Stimulated activated CD4-positive, alpha-beta T cell treated with anti-CD3 and anti-CD28 coated beads, Interleukin-2, amount 100 ng/mL, for 24 hours (primary cell): ENCODE measurements around the gene ARHGEF4.
A peak's percentile ranks its signal among the peaks of the same experiment; 100 is the strongest.

Experiments used
- DNase-seq, 2 donors: peaks; one replicate each; pipeline ENCODE4 v3.0.0-alpha.2; 2020

Gene ARHGEF4

DNA sequence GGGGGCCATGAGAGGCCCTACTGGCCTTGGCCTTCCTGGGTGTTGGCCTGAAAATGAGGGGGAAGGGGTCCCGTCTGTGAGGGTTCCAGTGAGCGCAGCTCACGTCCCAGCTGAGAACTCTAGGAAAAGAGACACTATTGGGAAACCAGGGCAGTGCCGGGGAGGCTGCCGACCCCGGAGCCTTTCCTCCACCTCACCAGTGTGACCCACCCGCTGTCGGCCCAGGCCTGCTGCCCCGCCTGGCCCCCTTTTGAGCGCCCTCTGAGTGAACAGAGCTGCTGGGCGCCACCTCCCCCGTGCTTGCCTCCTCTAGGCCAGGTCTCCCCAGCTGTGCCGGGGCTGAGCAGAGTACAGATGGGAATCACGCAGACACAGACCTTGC lies 17.5 kb upstream of the ARHGEF4 start:
- no peak for DNase-seq

DNA sequence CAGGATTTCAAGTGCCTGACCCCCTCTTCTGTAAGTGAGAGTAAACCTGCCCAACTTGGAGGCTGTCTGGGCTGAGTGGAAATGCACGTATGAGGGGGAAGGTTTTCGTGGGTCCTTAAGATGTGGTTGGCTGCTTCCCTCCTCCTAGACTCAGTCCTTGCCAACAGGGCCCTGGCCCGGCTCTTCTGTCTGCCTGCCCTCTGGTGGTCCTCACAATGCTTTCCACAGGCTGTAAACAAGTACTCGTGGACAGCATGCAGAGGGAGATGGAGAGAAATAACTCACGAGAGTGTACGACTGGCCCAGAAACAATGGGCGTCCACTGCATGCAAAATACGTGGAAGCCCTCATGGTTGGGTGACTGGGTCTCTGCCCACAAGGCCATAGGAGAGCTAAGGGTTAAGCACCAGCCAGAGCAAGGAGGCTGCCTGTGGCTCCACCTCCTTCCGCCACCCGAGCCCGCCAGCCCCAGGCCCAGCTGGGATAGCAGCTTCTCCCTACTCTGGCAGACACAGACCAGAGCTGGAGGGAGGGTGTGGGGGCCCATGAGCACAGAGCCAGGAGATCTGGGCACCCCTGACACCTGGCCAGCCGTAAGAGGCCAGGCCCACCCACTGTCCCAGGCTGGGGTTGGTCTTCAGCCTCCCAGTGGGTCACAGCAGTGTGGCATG lies 17.0 kb upstream of the ARHGEF4 start:
- no peak for DNase-seq

DNA sequence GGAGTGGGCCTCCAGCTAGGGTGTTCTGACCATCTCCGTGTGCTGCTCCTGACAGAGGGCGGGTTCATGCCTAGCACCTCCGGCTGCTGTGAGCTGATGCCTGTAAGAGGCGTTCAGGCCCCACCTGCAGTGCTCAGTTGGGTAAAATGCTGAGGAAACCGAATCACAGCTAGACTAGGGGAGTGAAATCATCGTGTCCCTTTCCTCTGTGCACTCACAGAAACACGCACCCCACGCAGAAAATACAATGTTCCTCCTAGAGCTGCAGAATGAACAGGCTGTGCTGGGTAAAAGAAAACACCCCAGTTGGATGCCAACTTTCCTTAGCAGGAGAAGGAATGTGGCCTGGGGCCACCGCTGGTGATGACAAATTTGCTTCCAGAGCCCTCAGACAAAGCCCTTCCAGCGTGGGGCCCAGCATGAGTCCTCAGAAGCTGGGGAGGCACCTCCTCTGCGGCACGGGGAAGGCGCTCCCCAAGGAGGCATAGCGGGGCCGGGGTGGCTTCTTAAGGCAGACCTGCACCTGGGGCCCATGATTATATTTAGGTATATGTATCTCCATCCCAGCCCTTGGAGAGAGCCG lies 16.3 kb upstream of the ARHGEF4 start:
- DNase-seq: no peak

DNA sequence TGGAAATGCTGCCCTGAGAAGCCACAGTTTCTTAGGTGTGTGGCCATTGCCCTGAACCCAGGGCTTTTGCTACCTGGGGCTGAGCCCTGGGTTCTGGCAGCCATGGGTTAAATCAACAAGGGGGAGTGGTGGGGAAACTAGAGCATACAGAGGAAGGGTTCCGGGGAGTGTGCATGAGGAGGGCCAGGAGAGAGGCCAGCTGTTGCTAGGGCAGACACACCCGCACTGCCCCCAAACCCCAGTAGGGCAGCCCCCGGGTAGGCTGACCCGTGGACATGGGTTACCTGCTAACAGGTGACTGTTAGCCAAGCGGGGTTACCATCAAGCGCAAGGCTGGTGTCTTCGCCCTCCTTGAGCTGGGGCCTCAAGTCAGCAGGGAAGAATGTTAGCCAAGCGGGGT lies 14.8 kb upstream of the ARHGEF4 start:
- DNase-seq: no peak

DNA sequence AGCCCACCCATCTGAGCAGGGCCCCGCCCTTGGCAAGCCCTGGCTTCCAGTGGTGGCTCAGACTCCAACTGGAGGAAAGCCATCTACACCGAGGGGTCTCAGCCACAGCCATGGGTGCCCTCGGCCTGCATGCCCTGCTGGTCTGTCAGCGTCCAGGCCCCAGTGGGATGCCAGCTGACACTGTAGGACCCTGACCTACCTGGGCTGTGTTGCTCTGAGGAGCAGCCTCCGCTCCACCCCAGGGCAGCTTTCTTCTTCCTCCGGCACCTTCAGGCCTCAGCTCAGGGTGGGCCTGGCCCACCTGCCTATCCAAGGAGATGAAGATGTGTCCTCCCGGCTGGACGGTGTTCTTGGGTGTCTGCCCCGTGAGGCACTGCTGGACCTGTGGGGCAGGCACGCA lies 13.9 kb upstream of the ARHGEF4 start:
- DNase-seq: no peak

DNA sequence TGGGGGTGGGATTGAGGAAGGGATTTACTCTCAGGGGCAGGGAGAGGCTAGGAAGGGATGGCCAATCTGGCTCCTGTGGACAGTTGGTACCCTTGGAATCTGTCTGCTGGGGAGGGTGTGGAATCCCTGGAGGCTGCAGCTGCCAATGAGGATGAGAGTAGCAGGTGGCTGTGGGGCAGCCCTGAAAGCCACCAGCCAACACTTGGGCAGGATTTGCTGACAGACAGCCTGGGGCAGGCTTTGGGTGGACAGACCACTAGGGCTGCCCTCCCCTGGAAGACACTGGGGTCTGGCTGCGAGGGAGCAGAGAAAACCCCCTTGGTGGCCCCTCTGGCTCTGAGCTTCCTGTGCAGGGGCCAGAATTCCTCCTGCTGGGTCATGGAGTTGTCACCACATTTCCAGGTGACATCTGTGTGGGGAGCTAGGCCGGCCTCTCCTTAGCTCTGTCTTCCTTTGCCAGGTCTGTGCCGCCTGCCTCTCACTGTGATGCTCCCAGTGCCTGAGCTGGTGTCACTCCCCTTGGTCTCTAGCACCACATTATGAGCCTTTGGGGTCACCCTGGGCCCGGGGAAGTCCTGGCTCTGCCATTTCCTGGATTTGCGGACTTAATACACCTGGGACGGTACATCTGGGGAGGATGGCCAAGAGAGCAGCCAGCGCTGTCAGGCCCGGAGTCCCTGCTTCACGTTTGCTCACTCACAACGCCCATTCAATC lies 13.4 kb upstream of the ARHGEF4 start:
- DNase-seq: no peak

DNA sequence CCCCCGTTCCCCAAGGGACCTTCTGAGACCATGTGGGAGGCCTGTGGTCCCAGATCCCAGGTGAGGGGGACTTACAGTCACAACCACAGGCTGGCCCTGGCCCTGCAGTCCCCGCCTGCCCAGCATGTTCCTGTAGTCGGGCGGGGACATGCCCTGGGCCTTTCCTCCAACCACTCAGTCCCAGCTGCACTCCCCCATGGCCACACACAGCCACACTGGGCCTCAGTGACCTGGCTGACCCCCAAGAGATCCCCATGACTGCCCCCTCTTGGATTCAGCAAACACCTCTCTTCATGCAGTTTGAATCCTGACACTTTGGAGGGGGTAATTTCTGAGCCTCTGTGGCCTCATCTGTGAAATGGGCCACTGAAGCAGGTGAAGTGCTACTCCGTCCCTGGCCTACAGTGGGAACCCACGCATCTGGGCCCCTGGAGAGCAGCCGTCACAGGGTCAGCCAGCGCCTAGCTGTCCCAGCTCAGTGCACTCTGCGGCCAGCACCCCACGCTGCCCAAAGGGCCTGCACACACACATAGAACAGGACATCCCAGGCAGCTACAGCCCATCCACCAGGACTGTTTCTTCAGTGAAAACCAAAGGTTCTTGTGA lies 12.7 kb upstream of the ARHGEF4 start:
- peak in 1 of 2 donors; percentile 31 for DNase-seq

DNA sequence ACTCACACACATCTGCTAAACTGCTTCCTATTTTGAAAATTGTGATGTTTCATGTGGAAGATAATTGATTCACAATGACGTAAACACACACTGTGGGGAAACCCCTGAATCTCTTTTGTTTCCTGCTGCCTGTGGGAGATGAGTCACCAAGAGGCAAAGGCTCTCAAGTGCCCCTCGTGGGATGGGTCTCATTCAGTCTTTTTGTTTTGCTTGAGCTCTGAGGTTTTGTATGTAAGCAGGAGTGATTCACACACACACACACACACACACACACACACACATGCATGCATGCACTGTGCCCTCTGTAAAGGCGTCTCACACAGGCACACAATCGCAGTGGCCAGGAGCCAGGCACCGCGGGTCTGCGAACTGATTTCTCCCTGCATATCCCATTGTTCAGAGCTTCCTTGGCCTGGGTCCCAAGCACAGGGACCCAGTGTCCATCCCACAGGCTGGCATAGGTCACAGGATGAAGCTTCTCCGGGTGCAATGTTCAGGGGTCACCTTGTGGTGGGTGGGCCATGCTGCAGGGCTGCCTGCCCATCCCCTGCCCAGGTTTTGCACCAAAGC lies 12.1 kb upstream of the ARHGEF4 start:
- DNase-seq: peak; percentile 63 to 78

DNA sequence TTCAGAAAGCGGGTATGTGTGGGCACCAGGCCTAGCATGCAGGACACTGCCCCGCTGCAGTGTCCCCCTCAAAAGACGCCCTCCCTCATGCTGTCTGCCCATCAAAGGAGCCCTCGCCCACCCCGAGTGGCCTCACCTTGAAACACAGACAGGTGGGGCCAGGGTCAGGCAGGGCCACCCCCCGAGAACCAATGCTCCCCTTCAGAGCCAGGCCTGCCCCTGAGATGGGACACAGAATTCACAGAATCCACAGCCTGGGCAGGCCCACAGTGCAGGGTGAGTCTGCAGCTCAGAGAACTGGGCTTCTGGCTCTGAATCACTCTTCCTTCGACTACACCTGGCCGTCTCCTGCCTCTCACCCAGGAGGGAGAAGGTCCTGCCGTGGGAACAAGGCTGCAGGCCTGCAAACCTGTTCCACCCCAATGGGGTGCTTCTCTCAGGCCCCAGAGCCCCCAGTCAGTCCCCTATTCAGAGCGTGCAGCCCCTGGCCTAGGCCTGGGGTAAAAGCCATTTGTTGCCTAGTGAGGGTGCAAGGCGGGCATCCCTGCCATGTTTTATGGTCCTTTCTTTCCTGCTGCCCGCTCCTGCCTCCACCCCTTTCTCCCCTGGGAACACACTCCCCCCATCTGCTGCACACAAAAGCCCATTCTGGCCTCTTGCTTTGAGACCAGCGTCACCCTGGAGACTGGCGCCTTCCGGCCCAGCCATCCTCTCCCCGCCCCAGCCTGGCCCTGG lies 11.3 kb upstream of the ARHGEF4 start:
- no peak for DNase-seq

DNA sequence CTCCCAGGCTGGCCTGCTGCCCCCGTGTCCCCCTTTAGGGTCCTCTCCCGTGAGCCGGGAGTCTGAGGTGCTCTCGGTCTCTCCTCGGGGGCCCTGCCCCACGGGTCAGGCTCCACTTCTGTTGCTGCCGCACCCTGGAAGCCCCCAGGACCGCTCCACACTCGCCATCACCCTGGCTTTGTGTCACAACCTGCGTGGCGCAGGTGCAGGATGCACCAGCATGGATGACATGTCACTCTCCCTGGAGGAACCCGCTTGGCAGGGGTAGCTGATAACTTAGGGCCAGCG lies 10.8 kb upstream of the ARHGEF4 start:
- DNase-seq: no peak

DNA sequence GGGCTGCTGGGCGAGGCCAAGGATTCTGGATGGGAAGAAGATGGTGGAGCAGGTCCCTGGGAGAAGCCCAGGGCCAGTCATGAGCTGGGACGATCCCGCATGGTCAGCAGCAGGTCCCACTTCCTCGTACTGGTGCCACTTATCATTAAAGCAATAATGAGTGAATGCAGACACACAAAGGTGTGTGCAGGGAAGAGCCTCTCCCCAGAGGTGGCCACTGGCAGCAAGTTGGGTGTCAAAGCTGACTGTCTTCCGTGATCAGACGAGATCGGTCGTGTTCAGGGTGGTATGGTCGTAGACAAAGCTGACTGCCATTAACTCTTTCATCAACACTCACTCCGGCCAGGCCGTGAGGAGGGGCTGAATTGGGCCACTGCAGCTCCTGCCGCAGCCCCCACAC lies 10.3 kb upstream of the ARHGEF4 start:
- no peak for DNase-seq

DNA sequence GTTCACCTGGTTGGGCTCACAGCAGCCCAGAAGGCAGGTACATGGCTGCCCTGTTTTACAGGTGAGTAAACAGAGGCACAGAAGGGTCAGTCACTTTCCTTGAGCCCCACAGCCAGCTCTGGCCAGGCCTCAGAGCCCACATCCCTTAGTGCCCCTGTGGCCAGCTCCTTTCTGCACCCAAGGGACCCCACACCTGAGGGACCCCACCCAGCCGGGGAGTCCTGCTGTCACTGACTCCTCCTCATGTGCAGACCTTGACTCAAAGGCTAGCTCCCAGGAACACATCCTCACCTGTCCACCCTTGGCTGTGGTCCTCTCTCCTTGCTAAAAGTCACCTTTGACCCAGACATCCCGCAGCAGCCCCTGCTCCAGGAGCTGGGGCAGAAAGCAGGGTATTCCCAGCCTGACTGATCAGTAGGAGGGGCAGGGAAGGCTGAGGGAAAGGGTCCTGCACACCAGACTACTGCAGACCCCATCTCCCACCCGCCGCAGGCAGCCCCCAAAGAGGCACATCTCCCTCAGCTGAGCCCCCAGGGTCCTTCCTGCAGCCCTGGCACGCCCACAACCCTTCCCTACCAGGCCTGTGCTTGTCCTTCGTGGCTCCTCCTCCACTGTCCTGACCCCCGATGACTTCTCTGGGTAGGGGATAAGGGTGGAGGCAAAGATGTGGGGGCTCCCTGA lies 9.8 kb upstream of the ARHGEF4 start:
- DNase-seq: no peak

DNA sequence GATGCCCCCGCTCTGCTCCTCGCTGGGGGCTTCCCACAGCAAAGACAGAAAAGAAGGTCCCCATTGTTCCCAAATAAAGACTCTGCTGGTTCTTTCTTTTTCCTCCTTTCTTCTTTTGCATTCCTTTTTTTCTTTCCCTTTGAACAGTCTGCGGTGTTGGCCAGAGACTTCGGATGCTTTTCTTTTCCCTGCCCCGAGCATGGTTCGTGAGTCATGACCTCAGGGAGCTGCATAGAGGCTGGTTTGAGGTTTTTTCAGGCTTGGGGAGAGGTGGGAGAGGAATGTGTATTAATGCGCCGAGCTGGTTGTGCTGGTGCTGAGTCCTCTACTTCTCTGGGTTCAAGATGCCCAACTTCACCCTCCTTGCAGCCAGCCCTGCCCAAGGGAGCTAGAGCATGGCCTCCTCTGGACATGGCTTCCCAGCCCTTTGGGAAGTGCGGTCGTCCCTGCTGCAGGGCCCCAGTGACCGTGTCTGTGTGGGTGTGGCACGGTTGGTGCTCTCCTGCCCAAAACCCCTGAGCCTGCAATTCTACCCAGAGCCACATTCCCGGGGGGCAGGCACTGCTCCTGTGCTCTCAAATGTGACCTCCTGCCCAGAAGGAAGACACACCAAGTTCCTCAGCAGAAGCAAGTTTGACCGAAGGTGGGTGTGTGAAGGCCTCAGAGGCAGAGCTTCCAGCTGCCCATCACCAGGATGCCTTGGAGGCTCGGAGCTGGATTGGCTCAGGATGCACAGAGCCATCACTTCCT lies 9.0 kb upstream of the ARHGEF4 start:
- DNase-seq: no peak

DNA sequence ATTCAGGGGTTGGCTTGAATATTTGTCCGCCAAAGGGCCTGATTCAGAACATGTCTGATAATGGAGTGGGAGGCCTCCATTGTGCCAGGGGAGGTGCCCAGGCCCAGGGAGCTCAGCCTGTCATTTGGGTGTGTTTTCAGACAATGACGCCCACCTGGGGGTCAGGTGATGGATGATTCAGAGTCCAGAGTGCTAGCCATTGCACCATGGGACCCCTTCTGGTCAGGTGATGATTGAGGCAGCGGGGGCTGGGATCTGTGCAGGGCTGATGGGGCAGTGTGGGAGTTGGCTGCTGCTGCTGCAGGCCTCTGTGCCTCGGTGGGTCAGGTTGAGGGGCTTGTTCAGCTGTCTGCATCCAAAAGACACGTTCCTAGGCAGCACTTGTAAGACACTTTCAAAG lies 8.3 kb upstream of the ARHGEF4 start:
- DNase-seq: no peak

DNA sequence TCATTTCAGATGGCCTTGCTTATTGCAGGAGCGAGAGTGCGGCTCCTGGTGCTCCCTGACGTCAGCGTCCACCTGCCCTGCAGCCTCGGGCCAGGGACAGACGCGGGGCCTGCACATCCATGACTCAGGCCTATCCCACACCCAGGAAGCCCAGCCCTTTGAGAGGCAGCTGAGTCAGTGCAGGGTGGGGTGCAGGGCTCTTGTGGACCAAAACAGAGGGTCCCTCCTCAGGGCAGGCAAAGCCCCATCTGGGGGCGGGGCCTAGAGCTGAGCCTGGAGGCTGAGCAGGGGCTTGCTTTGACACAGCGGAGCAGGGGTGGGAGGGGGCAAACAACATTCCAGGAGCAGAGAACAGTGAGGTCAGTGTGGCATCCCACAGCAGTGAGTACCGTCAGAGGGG lies 7.7 kb upstream of the ARHGEF4 start:
- DNase-seq: no peak

DNA sequence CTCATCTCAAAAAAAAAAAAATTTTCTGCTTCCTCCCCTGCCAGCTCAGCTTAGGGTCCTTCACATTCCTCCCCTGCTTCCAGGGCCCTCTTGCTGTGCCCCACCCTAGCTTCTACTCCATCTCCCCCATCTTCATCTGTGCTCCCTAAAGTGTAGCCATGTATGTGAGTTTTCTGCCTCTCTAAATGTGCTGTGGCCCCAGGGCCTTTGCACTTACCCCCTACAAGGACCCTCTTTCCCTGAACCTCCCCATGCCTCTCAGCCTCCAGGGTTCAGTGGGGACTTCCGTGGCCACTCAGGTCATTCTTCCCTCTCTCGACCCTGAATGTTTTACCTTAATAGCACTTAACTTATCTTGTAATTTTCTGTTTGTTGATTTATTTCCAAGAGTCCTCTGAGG lies 6.2 kb upstream of the ARHGEF4 start:
- DNase-seq: no peak

DNA sequence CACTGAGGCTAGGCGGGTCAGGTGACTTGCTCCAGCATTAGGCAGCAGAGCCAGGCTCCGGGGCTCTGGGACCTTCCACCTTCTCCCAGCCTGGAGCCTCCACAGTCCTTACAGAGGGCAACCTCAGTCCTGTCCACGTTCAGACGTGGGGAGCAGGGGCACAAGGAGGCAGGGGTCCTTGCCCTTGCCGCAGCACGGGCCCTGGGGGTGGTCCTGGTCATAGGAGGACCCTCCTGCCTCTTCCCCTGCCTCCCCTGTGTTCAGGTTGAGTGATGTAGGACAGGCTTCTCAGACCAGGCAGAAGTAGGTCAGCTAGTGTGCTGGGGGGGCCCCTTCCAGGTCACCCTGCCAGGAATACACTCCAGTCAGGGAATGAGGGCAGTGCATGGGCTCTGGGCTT lies 5.4 kb upstream of the ARHGEF4 start:
- DNase-seq: no peak

DNA sequence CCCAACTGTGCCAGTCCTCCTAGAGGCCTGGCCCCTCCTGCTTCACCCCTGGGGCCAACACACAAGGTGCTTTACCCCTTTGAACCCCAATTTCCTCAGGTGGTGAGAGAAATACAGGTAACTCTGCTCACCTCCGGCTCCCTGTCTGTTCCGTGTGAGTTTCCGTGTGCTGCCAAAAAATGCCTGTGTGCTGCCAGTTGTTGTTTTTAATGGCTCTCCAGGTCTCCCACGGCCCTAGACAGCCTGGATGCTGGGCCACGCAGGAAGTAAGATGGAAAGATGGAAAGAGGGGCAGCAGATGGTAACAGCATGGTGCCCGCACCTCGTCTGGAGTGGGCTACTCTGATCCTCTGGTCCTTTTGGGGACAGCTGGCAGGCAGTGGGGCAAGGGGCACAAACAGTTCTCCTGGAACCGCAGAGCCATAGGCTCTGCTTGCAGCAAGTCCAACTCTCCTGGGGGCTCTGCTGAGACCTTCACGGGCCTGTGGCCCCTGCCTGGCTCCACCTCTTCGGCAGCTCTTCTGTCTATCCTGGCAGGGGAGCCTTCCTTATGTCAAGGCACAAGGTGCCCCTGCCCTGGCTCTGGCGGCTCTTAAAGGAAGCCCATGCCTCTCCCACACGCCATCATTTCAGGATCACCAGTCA lies 4.3 kb upstream of the ARHGEF4 start:
- DNase-seq: no peak

DNA sequence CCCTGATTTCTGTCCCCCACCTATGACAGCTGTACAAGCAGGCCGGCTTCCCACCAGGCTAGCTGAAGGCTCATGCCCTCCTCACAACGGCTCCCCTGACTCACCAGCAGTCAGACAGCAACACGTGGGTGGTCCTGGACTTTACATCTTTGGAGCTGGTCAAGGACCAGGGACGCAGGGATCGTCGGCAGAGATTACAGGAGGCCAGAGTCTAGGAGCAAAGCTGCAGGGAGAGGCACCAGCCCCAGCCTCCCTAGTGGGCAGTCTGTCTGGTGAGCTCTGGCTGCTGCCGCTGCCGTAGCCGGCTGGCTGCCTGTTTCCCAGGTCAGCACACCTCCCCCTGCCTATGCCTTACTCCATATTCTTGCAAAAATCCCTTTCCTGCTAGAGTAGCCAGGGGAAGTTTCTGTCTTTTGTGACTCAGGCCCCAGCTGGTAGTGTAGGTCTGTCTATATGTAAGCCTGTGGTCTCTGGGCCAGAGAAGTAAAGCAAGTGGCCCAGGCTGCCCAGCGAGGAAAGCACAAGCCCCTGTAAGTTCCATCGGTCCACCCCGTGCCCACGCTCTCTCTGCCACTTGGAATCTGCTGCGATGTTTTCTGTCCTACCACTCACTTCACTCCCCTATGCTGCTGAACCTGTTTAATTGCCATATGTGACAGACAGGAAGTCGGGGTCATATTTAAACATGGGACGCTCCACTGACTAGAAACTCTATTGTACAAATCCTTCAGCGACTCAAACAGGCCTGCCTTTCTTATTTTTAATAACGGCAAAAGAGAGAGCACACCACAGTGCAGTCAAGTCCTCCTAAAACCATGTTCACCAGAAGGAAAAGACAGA lies 2.4 kb upstream of the ARHGEF4 start:
- DNase-seq: no peak
